Small intestine (tissue), 7 donors: ENCODE data around the gene DYNC1I1. TPM values are rescaled to one million over a fixed set of nuclear protein-coding genes. Genes with fewer than 3 reads are reported as not detected.

Experiments
- DNase-seq, 2 donors: peaks; one replicate each; pipeline versions ENCODE4 v3.0.0 to v3.0.0-alpha.2; 2013
- FAIRE-seq: peaks from 2 replicates; lab custom pipeline; 2012; peaks lifted over from hg19 to GRCh38; lab: Jason Lieb, UNC
- H3K27ac ChIP-seq, 3 donors: one replicate each; pipeline ENCODE4 v1.5.1; 2013; ENCODE audit warnings: low read length in 2 of 3, mild to moderate bottlenecking in 2 of 3, control low read depth in 1 of 3, inconsistent platforms in 1 of 3, low read depth in 1 of 3, moderate library complexity in 1 of 3
- H3K27me3 ChIP-seq, 3 donors: one replicate each; pipeline ENCODE4 v1.6.1; 2013; ENCODE audit warnings: low read length in 3 of 3, inconsistent platforms in 1 of 3; ENCODE audit not compliant: control insufficient read depth in 3 of 3, insufficient read depth in 3 of 3
- H3K36me3 ChIP-seq, 3 donors: one replicate each; pipeline ENCODE4 v1.6.1; 2013; ENCODE audit warnings: low read length in 3 of 3, inconsistent platforms in 1 of 3, low read depth in 1 of 3, mild to moderate bottlenecking in 1 of 3, moderate library complexity in 1 of 3; ENCODE audit not compliant: control insufficient read depth in 3 of 3, insufficient read depth in 2 of 3
- H3K4me1 ChIP-seq, 3 donors: one replicate each; pipeline ENCODE4 v1.6.1; 2013; ENCODE audit warnings: low read length in 2 of 3, inconsistent platforms in 1 of 3, low read depth in 1 of 3, mild to moderate bottlenecking in 1 of 3, moderate library complexity in 1 of 3; ENCODE audit not compliant: control insufficient read depth in 3 of 3, insufficient read depth in 2 of 3
- H3K4me3 ChIP-seq, 3 donors: one replicate each; pipeline ENCODE4 v1.5.1; 2013; ENCODE audit warnings: low read length in 3 of 3, control low read depth in 1 of 3, inconsistent platforms in 1 of 3, low read depth in 1 of 3, mild to moderate bottlenecking in 1 of 3, moderate library complexity in 1 of 3
- H3K9me3 ChIP-seq, 2 donors: one replicate each; pipeline ENCODE4 v1.6.1; 2013; ENCODE audit warnings: low read depth in 1 of 2, low read length in 1 of 2; ENCODE audit not compliant: control insufficient read depth in 2 of 2, insufficient read depth in 1 of 2
- WGBS, 3 donors: extraction: QIAGEN DNeasy Blood & Tissue Kit; methylation state at CpG; one replicate each; pipeline ENCODE4 v1.1.7; 2013; 5-methylcytosine and 5-hydroxymethylcytosine counted together
- polyA plus RNA-seq, 4 donors: library from polyadenylated mRNA; stranded (reverse) in 3 of 4; unstranded in 1 of 4; fragments of 200-250 nt in 3 of 4; fragments of 120-200 nt in 1 of 4; gene quantifications; one replicate each; pipeline versions ENCODE4 v1.2.1 to v1.2.3, GENCODE V29; 2013
- donor health status: healthy with polysubstance abuse.
- donor health status: control.
- donor health status: control.
- donor health status: Bipolar disorder and iron deficiency.
- donor health status: healthy.

DYNC1I1 gene
- polyA plus RNA-seq, 4 donors, result 0.12 to 2.4 (median 0.27) TPM; not detected in 1

- no peaks in the 10 kb centered on the region for H3K9me3 ChIP-seq
Observed at GRCh38 chr7:95847061-95847460, 74.7 kb downstream of the DYNC1I1 start.

GRCh38 chr7:95859429-95859828, 87.1 kb downstream of the DYNC1I1 start:
- H3K4me1 ChIP-seq, result no peaks in the 10 kb centered on the region
- FAIRE-seq (no peak), DNase-seq (no peak)
- no peaks in the 10 kb centered on the region for H3K27me3 ChIP-seq
- no peak overlapping the region for H3K27ac ChIP-seq
- H3K36me3 ChIP-seq, result no peaks in the 10 kb centered on the region
- peaks cover 0 to 3% of the 10 kb centered on the region in 2 donors for H3K9me3 ChIP-seq
- H3K4me3 ChIP-seq, result no peak overlapping the region
- 75 to 89% (median 84%) methylated on average over 1 of the region's 1 CpG for WGBS, 3 donors

More at GRCh38 chr7:95847061-95847460, 74.7 kb downstream of the DYNC1I1 start:
- H3K4me1 ChIP-seq, result no peaks in the 10 kb centered on the region
- H3K27me3 ChIP-seq, result no peaks in the 10 kb centered on the region
- no peak overlapping the region for H3K27ac ChIP-seq
- 42 to 60% (median 44%) methylated on average over 4 of the region's 4 CpGs for WGBS, 3 donors
- no peak overlapping the region for H3K4me3 ChIP-seq
- FAIRE-seq (no peak), DNase-seq (no peak)
- H3K36me3 ChIP-seq, result no peaks in the 10 kb centered on the region

DNA sequence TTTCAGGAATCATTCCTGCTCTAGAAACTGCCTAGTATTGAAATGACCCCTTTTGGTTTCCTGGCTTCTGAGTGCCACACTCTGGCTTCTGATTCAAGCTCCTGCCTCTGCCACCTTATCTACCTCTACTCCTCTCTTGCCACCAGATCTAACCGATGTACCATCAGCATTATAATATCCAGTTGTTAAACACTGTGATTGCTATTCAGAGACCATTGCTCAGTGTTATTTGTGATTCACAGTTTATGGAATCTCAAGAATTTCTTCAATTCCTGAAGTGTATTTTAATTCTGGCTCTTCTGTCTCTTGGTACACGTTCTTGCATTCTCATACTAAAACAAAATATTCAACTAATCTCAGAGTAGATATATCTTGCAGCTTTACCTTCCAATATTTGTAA, 88.7 kb downstream of the DYNC1I1 start:
- Histone ChIP-seq H3K4me1 (no peaks in the 10 kb centered on the region), H3K9me3 (peaks cover 0 to 3% of the 10 kb centered on the region in 2 donors), H3K27me3 (no peaks in the 10 kb centered on the region), H3K4me3 (no peak overlapping the region), H3K36me3 (no peaks in the 10 kb centered on the region), H3K27ac (no peak overlapping the region)
- FAIRE-seq, result no peak
- WGBS, 3 donors, result 69 to 75% (median 74%) methylated on average over 2 of the region's 2 CpGs
- DNase-seq, result no peak

GRCh38 chr7:95863623-95864022, 91.3 kb downstream of the DYNC1I1 start:
- Histone ChIP-seq H3K4me3 (no peak overlapping the region), H3K9me3 (peaks cover 0 to 3% of the 10 kb centered on the region in 2 donors), H3K27ac (no peak overlapping the region), H3K27me3 (no peaks in the 10 kb centered on the region), H3K4me1 (no peaks in the 10 kb centered on the region), H3K36me3 (no peaks in the 10 kb centered on the region)
- DNase-seq (no peak), FAIRE-seq (no peak)
- WGBS, 3 donors, result 50 to 56% (median 51%) methylated on average over 2 of the region's 2 CpGs

GRCh38 chr7:95865716-95866371, 93.5 kb downstream of the DYNC1I1 start:
- H3K27ac ChIP-seq, result no peak overlapping the region
- DNase-seq (peak in 1 of 2 donors; percentile 6), FAIRE-seq (no peak)
- 68 to 72% (median 69%) methylated on average over 9 of the region's 9 CpGs for WGBS, 3 donors
- H3K36me3 ChIP-seq, result no peaks in the 10 kb centered on the region
- no peaks in the 10 kb centered on the region for H3K27me3 ChIP-seq
- no peaks in the 10 kb centered on the region for H3K4me1 ChIP-seq
- H3K9me3 ChIP-seq, result no peaks in the 10 kb centered on the region
- no peak overlapping the region for H3K4me3 ChIP-seq

- Histone ChIP-seq H3K4me3 (no peak overlapping the region), H3K27ac (no peak overlapping the region), H3K36me3 (no peaks in the 10 kb centered on the region), H3K4me1 (no peaks in the 10 kb centered on the region), H3K9me3 (no peaks in the 10 kb centered on the region), H3K27me3 (no peaks in the 10 kb centered on the region)
- DNase-seq (no peak), FAIRE-seq (no peak)
- 42 to 48% (median 42%) methylated on average over 3 of the region's 3 CpGs for whole genome bisulfite sequencing, 3 donors
Observed at GRCh38 chr7:95867309-95867708, 95.0 kb downstream of the DYNC1I1 start.

DNA sequence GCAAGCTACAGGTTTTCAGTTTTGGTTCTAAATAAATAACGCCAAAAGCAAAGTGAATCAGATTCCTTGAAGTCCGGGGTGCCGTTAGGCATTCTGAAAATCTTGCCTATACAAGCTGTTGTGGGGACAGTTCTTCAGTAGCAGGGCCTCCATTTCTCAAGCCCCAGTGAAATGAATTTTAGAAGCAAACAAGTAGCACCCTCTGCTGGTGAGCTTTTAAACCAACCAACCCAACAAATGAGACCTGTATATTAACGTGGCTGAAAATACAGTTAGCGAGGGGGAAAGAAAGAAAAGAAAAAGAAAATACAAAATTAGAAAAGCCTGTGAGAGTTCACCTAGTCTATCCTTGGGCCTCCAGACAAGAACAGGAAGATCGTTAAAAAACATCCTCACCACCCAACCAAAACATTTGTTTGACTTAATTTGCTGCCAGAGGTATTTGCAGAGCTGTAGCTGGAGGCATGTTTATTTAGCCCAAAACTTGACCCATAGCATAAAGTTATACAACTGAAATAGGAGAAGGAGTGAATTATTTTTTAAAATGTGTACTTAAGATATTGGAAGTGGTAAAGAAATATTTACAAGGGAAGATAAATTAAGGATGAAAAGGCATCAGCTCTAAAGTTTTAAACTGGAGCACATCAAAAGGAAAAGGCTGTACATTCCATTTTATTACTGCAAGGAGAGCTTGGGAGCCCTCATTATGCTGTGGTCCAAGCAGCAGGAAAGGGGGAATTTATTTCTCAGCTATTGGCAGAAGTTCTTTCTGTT, 98.9 kb downstream of the DYNC1I1 start:
- no peaks in the 10 kb centered on the region for H3K27me3 ChIP-seq
- no peak for FAIRE-seq
- no peaks in the 10 kb centered on the region for H3K36me3 ChIP-seq
- no peaks in the 10 kb centered on the region for H3K9me3 ChIP-seq
- no peak overlapping the region for H3K4me3 ChIP-seq
- 13 to 21% (median 20%) methylated on average over 6 of the region's 6 CpGs for WGBS, 3 donors
- H3K27ac ChIP-seq, result no peak overlapping the region
- H3K4me1 ChIP-seq, result no peaks in the 10 kb centered on the region
- DNase-seq, result peak; percentile 39 to 43

- no peak for DNase-seq
- Histone ChIP-seq H3K36me3 (no peaks in the 10 kb centered on the region), H3K27ac (no peak overlapping the region), H3K27me3 (no peaks in the 10 kb centered on the region), H3K4me3 (no peak overlapping the region), H3K9me3 (no peaks in the 10 kb centered on the region), H3K4me1 (no peaks in the 10 kb centered on the region)
- 78 to 87% (median 85%) methylated on average over 9 of the region's 9 CpGs for WGBS, 3 donors
- no peak for FAIRE-seq
Observed at GRCh38 chr7:95871896-95872295, 99.5 kb downstream of the DYNC1I1 start.
